B cell (primary cell): ENCODE results near the gene ARHGEF10L. TPM values are rescaled to one million over a fixed set of nuclear protein-coding genes. Genes with fewer than 3 reads are reported as not detected.

Experiments used
- ATAC-seq: fragments of 200-7000 bp; cut with Tn5 transposase; one replicate; pipeline ENCODE4 v1.10.0; 2021; ENCODE audit warnings: low read depth, mild to moderate bottlenecking, moderate number of reproducible peaks, moderate library complexity
- CTCF ChIA-PET: fragments of 350-600 bp; sonication (Branson Sonifier 250); formaldehyde crosslinking; loops from one replicate; lab custom pipeline; 2021; ENCODE audit warnings: antibody characterized with exemption, inconsistent platforms; lab: Charles Lee
- POLR2A ChIA-PET: fragments of 350-600 bp; sonication (Branson Sonifier 250); formaldehyde crosslinking; loops from one replicate; lab custom pipeline; 2021; ENCODE audit warnings: antibody characterized with exemption; lab: Charles Lee
- DNase-seq: peaks from one replicate; pipeline ENCODE4 v3.0.0; 2013
- H2AFZ ChIP-seq: 2 replicates; pipeline ENCODE4 v1.6.1; 2012; ENCODE audit warnings: mild to moderate bottlenecking, low read depth, low read length; ENCODE audit not compliant: insufficient read depth, poor library complexity, severe bottlenecking
- H3K27ac ChIP-seq, 2 donors: 1 replicate in 1 of 2; 2 replicates in 1 of 2; pipeline ENCODE4 v1.5.1; 2012 to 2013; ENCODE audit warnings: low read length in 2 of 2, mild to moderate bottlenecking in 2 of 2, moderate library complexity in 1 of 2
- H3K27me3 ChIP-seq, 4 experiments: fragments of 200-600 bp in 1 of 4; sonication (generic) in 1 of 4; replicated peaks in 1 of 4; 1 replicate in 2 of 4; 2 replicates in 2 of 4; pipeline versions ENCODE4 v1.6.1 to v1.7.0; 2013 to 2016; ENCODE audit warnings: low read length in 3 of 4, mild to moderate bottlenecking in 2 of 4, mixed read lengths in 1 of 4, moderate library complexity in 1 of 4; ENCODE audit not compliant: insufficient read depth in 4 of 4, control insufficient read depth in 3 of 4; ENCODE audit errors: control extremely low read depth in 1 of 4
- H3K36me3 ChIP-seq, 2 experiments: replicated peaks in 1 of 2; 1 replicate in 1 of 2; 2 replicates in 1 of 2; pipeline versions ENCODE4 v1.6.1 to v1.7.1; 2013; ENCODE audit warnings: low read length in 1 of 2; ENCODE audit not compliant: insufficient read depth in 2 of 2, control insufficient read depth in 1 of 2; ENCODE audit errors: control extremely low read depth in 1 of 2, extremely low read depth in 1 of 2
- H3K4me1 ChIP-seq, 2 donors: fragments of 200-600 bp in 1 of 2; sonication (generic) in 1 of 2; 1 replicate in 1 of 2; 2 replicates in 1 of 2; pipeline versions ENCODE4 v1.5.1 to v1.6.1; 2013 to 2017; ENCODE audit warnings: low read length in 2 of 2; ENCODE audit not compliant: control insufficient read depth in 2 of 2, insufficient read depth in 2 of 2
- H3K4me2 ChIP-seq: replicated peaks from 2 replicates; pipeline ENCODE3; 2012; ENCODE audit warnings: mild to moderate bottlenecking, low read depth, low read length; ENCODE audit not compliant: poor library complexity, severe bottlenecking
- H3K4me3 ChIP-seq, 5 experiments: fragments of 200-600 bp in 1 of 5; sonication (generic) in 1 of 5; 1 replicate in 3 of 5; 2 replicates in 2 of 5; pipeline versions ENCODE4 v1.5.1 to v1.7.0; 2011 to 2016; ENCODE audit warnings: low read length in 4 of 5, mild to moderate bottlenecking in 4 of 5, low read depth in 2 of 5, control low read depth in 1 of 5, moderate library complexity in 1 of 5; ENCODE audit not compliant: insufficient read depth in 1 of 5; ENCODE audit errors: control extremely low read depth in 1 of 5, extremely low read depth in 1 of 5
- H3K79me2 ChIP-seq: fragments of 200-600 bp; sonication (generic); one replicate; pipeline ENCODE4 v1.6.0; 2016; ENCODE audit warnings: low read length; ENCODE audit not compliant: control insufficient read depth, insufficient read depth
- H3K9ac ChIP-seq: fragments of 200-600 bp; sonication (generic); 2 replicates; pipeline ENCODE4 v1.6.1; 2017; ENCODE audit warnings: mild to moderate bottlenecking, low read length, moderate library complexity
- H3K9me3 ChIP-seq, 3 donors: one replicate each; pipeline versions ENCODE4 v1.6.1 to v1.7.1; 2013; ENCODE audit warnings: low read length in 2 of 3; ENCODE audit not compliant: control insufficient read depth in 2 of 3, insufficient read depth in 1 of 3; ENCODE audit errors: control extremely low read depth in 1 of 3
- H4K20me1 ChIP-seq: 2 replicates; pipeline ENCODE4 v1.6.0; 2012; ENCODE audit warnings: mild to moderate bottlenecking, low read length; ENCODE audit not compliant: insufficient read depth, control insufficient read depth, poor library complexity, severe bottlenecking
- H3K27ac Mint-ChIP-seq: one replicate; pipeline ENCODE4 v1.8.0; 2021; ENCODE audit warnings: mixed read lengths
- H3K27me3 Mint-ChIP-seq: one replicate; pipeline ENCODE4 v1.8.0; 2021; ENCODE audit warnings: mixed read lengths
- H3K4me1 Mint-ChIP-seq: one replicate; pipeline ENCODE4 v1.8.0; 2021; ENCODE audit warnings: mixed read lengths
- H3K4me3 Mint-ChIP-seq: one replicate; pipeline ENCODE4 v1.8.0; 2021; ENCODE audit warnings: mixed read lengths
- H3K9me3 Mint-ChIP-seq: one replicate; pipeline ENCODE4 v1.8.0; 2022; ENCODE audit warnings: mixed read lengths; ENCODE audit not compliant: insufficient read depth
- CTCF ChIP-seq: fragments of 200-600 bp; IDR thresholded peaks from one replicate; pipeline ENCODE4 v1.8.0; 2022; ENCODE audit warnings: antibody characterized with exemption, mild to moderate bottlenecking
- EZH2 ChIP-seq: IDR thresholded peaks from 2 replicates; pipeline ENCODE4 v1.6.1; 2012; ENCODE audit warnings: borderline replicate concordance, low read depth, mild to moderate bottlenecking, moderate library complexity, low read length; ENCODE audit not compliant: insufficient read depth, poor library complexity, severe bottlenecking
- WGBS: methylation state at CpG from one replicate; pipeline ENCODE4 v1.1.5; 2013; ENCODE audit warnings: missing lambda C conversion rate; ENCODE audit not compliant: insufficient coverage; 5-methylcytosine and 5-hydroxymethylcytosine counted together
- intact Hi-C: fragments of 100-400 bp; cut with micrococcal nuclease; formaldehyde crosslinking; loops from one replicate; pipeline ENCODE4 v1.10.0; 2022
- polyA plus RNA-seq: library from polyadenylated mRNA; depleted of rRNA; stranded (reverse); fragments of >200 nt; gene quantifications from 2 replicates; pipeline ENCODE4 v1.2.3, GENCODE V29; 2012
- total RNA-seq, 2 donors: library from RNA; stranded (reverse); fragments of 120-200 nt in 1 of 2; gene quantifications; 1 replicate in 1 of 2; 2 replicates in 1 of 2; pipeline versions ENCODE4 v1.2.3 to v1.2.4, GENCODE V29; 2013 to 2022

The ARHGEF10L gene
- total and polyA plus RNA-seq, 2 donors (not counting 1 experiment from before 2014, with no cell fraction given): 2.0 to 4.9 TPM

- Histone ChIP-seq H3K9me3 (peaks cover 0 to 3% (median 0%) of the 10 kb centered on the region in 3 donors), H3K4me3 (no peak overlapping the region), H3K36me3 (no peaks in the 10 kb centered on the region), H3K79me2 (no peaks in the 10 kb centered on the region), H3K9ac (no peak overlapping the region), H2AFZ (no peak overlapping the region), H3K27ac (no peak overlapping the region), H3K4me2 (no peak overlapping the region), H4K20me1 (no peaks in the 10 kb centered on the region), H3K27me3 (peaks cover 0 to 30% (median 12%) of the 10 kb centered on the region in 4 experiments), H3K4me1 (peaks cover 11 to 38% of the 10 kb centered on the region in 2 donors)
- Mint-ChIP-seq H3K9me3 (no peaks in the 10 kb centered on the region), H3K27ac (no peak overlapping the region), H3K4me1 (peaks cover 34% of the 10 kb centered on the region), H3K27me3 (peaks cover 23% of the 10 kb centered on the region), H3K4me3 (no peak overlapping the region)
- intact Hi-C loops: no loop called here
- ATAC-seq: no peak
- WGBS: 95% methylated on average over 6 of the region's 7 CpGs
- POLR2A ChIA-PET: interaction anchor here (0.7 kb wide), 1 partner anchor 347 kb away, joined by 11 read pairs; no protein-coding TSS in a partner anchor
- CTCF ChIA-PET: interaction anchor here (1.4 kb wide), 1 partner anchor 124 kb away, joined by 3 read pairs; no protein-coding TSS in a partner anchor
- no peak for DNase-seq
- TF ChIP-seq CTCF: no peak
- no peak for TF ChIP-seq EZH2
Observed at GRCh38 chr1:17538010-17538409, 1.5 kb upstream of the ARHGEF10L start.

DNA sequence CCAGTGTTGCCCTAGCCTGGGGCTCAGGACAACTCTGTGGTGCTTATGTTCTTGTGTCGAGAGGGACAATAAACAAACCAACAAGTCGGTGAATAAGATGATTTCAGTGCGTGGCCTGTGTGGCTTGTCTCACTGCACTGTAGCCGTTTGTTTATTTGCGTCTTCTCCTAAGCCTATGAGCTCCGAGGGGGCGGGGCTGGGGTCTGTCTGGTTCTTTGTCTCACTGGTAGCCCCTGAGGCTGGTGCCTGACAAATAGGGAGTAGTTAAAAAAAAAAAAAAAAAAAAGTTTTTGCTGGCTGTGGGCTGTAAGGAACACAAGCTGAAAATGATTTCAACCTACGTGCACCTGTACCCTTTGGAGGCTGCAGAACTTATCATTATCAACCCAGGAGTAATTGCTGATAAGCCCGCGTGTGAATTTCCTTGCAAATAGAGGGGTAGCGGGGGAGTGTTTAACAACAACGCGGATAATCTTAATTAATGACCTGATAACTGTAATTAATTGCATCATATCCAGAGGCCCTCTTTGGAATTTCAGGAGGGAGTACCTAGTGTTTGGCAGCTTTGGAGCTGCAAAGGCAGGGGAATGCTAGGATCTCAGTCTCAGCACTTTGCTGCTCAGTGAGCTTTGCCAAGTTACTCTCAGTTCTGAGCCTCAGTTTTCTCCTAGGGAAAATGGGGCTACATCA lies 925 bp upstream of the ARHGEF10L start:
- Mint-ChIP-seq H3K4me3 (peak overlapping the region; percentile 70), H3K27ac (no peak overlapping the region), H3K27me3 (peaks cover 23% of the 10 kb centered on the region), H3K9me3 (no peaks in the 10 kb centered on the region), H3K4me1 (peaks cover 34% of the 10 kb centered on the region)
- POLR2A ChIA-PET: interaction anchor here (0.6 to 0.7 kb wide), 2 partner anchors 32 to 347 kb away, joined by 6 to 11 read pairs; no protein-coding TSS in a partner anchor
- intact Hi-C loops: no loop called here
- Histone ChIP-seq H3K79me2 (no peaks in the 10 kb centered on the region), H4K20me1 (no peaks in the 10 kb centered on the region), H3K9me3 (peaks cover 0 to 3% (median 0%) of the 10 kb centered on the region in 3 donors), H3K9ac (no peak overlapping the region), H3K27me3 (peaks cover 0 to 30% (median 12%) of the 10 kb centered on the region in 4 experiments), H3K4me2 (peak overlapping the region; percentile 57), H3K36me3 (no peaks in the 10 kb centered on the region), H2AFZ (no peak overlapping the region), H3K4me3 (no peak overlapping the region), H3K4me1 (peaks cover 11 to 38% of the 10 kb centered on the region in 2 donors), H3K27ac (no peak overlapping the region)
- CTCF ChIA-PET: interaction anchor here (1.4 kb wide), 1 partner anchor 123 kb away, joined by 3 read pairs; no protein-coding TSS in a partner anchor
- 60% methylated on average over 6 of the region's 13 CpGs for WGBS
- TF ChIP-seq CTCF (no peak), EZH2 (no peak)
- DNase-seq: no peak
- no peak for ATAC-seq
